Measurements from ENCODE around the gene RSAD2.

RSAD2 gene

GRCh38 chr2:6863792-6864191 is 13.8 kb upstream of the RSAD2 start:
- in situ Hi-C loops (cut with MboI; ENCODE audit: low sequenced_read_pairs): no loop called here

GRCh38 chr2:6864231-6864754 is 13.3 kb upstream of the RSAD2 start:
- in situ Hi-C loops (cut with MboI; ENCODE audit: low sequenced_read_pairs): no loop called here

GRCh38 chr2:6864923-6865345 is 12.6 kb upstream of the RSAD2 start:
- in situ Hi-C loops (cut with MboI; ENCODE audit: low sequenced_read_pairs): no loop called here

GRCh38 chr2:6865346-6866274 is 12.0 kb upstream of the RSAD2 start, which contains the start of gene CMPK2:
Gene CMPK2, minus strand, starts transcription at chr2:6865907. Its CDS starts 211 bp downstream, at chr2:6865696.
- in situ Hi-C loops (cut with MboI; ENCODE audit: low sequenced_read_pairs): no loop called here

- in situ Hi-C loops (cut with MboI; ENCODE audit: low sequenced_read_pairs): no loop called here
These were observed 11.3 kb upstream of the RSAD2 start for GRCh38 chr2:6866275-6866671.

- in situ Hi-C loops (cut with MboI; ENCODE audit: low sequenced_read_pairs): no loop called here
These were observed 10.6 kb upstream of the RSAD2 start for GRCh38 chr2:6866982-6867381.

GRCh38 chr2:6872394-6872793 is 5.2 kb upstream of the RSAD2 start:
- in situ Hi-C loops (cut with MboI; ENCODE audit: low sequenced_read_pairs): no loop called here

GRCh38 chr2:6874032-6874431 is 3.5 kb upstream of the RSAD2 start:
- in situ Hi-C loops (cut with MboI; ENCODE audit: low sequenced_read_pairs): no loop called here

GRCh38 chr2:6876309-6876708 is 1.3 kb upstream of the RSAD2 start:
- in situ Hi-C loops (cut with MboI; ENCODE audit: low sequenced_read_pairs): no loop called here

GRCh38 chr2:6878549-6878948 is 972 bp downstream of the RSAD2 start:
- in situ Hi-C loops (cut with MboI; ENCODE audit: low sequenced_read_pairs): no loop called here

- in situ Hi-C loops (cut with MboI; ENCODE audit: low sequenced_read_pairs): no loop called here
These were observed 1.4 kb downstream of the RSAD2 start for GRCh38 chr2:6879011-6879410.

GRCh38 chr2:6880200-6880733 is 2.7 kb downstream of the RSAD2 start:
- in situ Hi-C loops (cut with MboI; ENCODE audit: low sequenced_read_pairs): no loop called here

- in situ Hi-C loops (cut with MboI; ENCODE audit: low sequenced_read_pairs): no loop called here
These were observed 3.5 kb downstream of the RSAD2 start for GRCh38 chr2:6881046-6881445.

- in situ Hi-C loops (cut with MboI; ENCODE audit: low sequenced_read_pairs): no loop called here
These were observed 3.9 kb downstream of the RSAD2 start for GRCh38 chr2:6881516-6881915.

- in situ Hi-C loops (cut with MboI; ENCODE audit: low sequenced_read_pairs): no loop called here
These were observed 6.0 kb downstream of the RSAD2 start for GRCh38 chr2:6883448-6884122.

GRCh38 chr2:6885551-6885950 is 8.0 kb downstream of the RSAD2 start:
- in situ Hi-C loops (cut with MboI; ENCODE audit: low sequenced_read_pairs): no loop called here

- in situ Hi-C loops (cut with MboI; ENCODE audit: low sequenced_read_pairs): no loop called here
These were observed 8.4 kb downstream of the RSAD2 start for GRCh38 chr2:6885968-6886367.

GRCh38 chr2:6887751-6888192 is 10.2 kb downstream of the RSAD2 start:
- in situ Hi-C loops (cut with MboI; ENCODE audit: low sequenced_read_pairs): no loop called here

- in situ Hi-C loops (cut with MboI; ENCODE audit: low sequenced_read_pairs): no loop called here
These were observed 11.1 kb downstream of the RSAD2 start for GRCh38 chr2:6888724-6889123.

GRCh38 chr2:6893876-6894482 is 16.4 kb downstream of the RSAD2 start:
- in situ Hi-C loops (cut with MboI; ENCODE audit: low sequenced_read_pairs): no loop called here

Measured in HL-60/S4 treated with retinoic acid at 250 ng/mL for 4 days and 3 days (cell line).